NCI-H1048 (cell line): ENCODE measurements around the gene PAPPA.

Experiments
- DNase-seq: peaks from one replicate; lab custom pipeline; 2025; lab: John Stamatoyannopoulos, UW

Gene PAPPA

DNA sequence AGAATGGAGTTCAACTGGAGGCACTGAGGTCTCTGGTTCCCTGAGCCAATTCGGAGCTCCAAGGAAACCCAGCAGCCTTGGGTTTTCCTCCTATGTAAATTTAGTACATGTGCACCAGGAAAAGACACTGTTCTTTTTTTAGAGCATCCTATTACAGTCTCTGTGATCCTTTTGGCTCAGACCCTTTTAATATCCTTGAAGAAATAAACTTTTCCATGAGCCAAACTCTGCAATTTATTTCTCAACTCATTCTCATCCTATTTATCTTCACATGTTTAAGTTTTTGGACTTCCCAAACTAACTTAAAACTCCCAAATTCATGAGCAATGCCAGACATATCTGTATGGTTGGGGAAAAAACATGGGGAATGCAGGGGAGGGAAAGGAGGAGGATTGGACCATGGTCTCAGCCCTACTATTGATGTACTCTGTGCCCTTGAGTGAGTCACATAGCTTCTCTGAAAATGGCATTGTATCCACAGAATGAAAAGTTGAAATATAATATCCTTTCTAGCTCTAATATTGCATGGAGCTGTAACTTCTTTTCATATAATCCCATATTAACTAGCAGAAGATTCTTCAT lies 76.6 kb downstream of the PAPPA start:
- DNase-seq: no peak

DNA sequence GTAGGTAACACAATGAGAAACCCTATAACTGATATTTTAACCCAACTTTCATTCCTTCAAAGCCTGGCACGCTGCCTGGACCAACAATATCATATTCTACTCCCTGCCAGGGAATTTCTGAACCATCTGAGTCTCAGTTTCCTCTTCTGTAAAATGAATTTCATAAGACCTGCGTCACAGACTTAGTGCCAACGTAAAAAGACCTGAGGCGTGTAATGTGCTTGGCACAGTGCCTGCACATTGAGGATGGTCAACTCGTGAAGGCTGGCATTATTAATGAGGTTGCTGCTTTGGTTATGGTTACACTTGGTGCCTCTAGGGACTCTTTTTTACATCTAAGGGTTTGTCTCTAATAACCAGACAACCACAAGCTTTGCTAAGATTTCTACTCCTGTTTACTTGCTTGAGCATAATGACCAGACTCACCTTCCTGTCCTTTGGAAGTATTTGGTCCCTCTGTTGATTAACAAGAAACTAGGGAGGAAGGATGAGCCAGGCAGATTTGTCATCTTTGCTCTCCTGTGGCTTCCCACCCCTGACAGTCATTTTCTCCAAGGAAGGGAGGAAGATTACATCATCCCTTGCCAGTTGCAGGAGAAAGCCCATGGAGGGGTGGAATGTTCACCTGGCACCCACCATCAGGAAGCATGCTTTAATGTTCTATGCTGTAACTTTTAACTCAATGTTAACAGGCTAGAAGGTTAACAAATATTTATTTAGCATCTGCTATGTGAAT lies 79.0 kb downstream of the PAPPA start:
- no peak for DNase-seq

DNA sequence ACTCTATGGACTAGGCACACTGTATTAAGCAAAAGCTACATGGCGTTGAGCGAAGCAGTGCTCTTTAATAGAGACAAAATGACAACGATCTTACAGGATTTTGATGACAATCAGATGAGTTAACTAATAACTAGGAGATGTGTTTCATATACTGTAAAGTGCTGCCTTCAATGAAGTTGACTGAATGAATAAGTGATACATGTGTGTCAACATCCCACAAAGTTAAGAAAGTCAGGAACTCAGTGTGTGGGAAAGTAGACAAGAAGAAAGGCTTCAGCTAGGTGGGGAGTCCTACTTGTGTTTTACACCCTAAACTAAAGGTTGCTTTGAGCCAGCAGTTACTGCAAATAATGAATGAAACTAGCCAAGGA lies 79.6 kb downstream of the PAPPA start:
- no peak for DNase-seq

GRCh38 chr9:116234081-116234480 lies 80.5 kb downstream of the PAPPA start:
- DNase-seq: no peak

DNA sequence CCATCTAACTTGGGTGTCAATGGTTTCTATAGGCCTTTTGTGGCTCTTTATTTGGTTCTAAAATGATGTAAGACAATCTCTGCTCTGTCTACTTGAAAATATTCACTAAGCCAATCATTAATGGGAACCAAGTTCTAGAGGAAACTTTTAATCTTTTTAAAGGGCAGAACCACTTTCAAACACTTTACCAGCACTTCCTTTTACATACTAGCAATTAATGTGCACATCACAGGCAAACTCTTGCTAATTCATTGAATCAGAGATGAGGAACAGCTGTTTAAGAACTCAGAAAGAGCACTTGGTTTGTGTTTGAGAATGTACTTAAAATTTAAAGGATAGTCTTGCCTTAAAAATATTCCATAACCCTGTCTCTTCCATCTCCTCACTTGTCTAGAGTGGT lies 83.4 kb downstream of the PAPPA start:
- no peak for DNase-seq

GRCh38 chr9:116237456-116237855 lies 83.9 kb downstream of the PAPPA start:
- DNase-seq: no peak

DNA sequence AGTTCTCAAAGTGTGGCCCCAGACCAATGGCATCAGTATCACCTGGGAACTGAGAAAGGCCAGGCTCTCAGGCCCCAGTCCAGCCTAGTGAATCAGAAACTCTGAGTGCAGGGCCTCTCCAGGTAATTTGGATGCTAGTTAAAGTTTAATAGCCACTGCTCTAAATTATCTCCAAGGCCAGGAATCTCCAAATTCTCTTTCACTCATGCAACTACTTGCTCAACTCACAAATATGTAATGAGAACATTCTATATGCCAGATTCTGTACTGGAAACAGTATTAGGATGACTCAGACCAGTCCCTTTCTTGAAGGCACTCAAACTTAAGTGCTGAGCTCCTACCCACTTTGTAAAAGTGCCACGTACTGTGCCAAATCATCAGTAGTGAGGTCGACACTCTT lies 84.6 kb downstream of the PAPPA start:
- no peak for DNase-seq

GRCh38 chr9:116238776-116239340 lies 85.3 kb downstream of the PAPPA start:
- DNase-seq: no peak

GRCh38 chr9:116243708-116244107 lies 90.1 kb downstream of the PAPPA start:
- no peak for DNase-seq

- DNase-seq: no peak
These were observed 93.7 kb downstream of the PAPPA start for GRCh38 chr9:116247284-116247683.

- DNase-seq: no peak
These were observed 94.3 kb downstream of the PAPPA start for GRCh38 chr9:116247791-116248374.

DNA sequence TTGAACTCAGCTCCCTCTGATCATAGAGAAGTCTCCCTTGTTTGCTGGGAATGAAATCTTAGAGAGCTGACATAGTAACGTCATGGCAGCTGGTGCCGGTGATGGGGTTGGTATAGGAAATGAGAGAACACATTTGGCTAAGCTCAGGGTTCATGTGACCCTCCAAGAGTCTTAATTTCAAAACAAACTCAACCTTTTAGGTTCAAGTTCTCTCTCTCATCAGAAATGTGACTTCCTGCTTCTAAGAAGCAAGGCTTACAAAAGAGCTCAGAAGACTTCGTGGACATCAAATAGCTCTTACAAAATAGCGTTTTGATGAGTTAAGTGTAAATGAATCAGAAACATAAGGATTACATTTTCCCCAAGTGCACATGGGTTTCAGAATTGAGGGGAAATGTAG lies 97.3 kb downstream of the PAPPA start:
- no peak for DNase-seq

GRCh38 chr9:116251366-116251765 lies 97.8 kb downstream of the PAPPA start:
- no peak for DNase-seq

DNA sequence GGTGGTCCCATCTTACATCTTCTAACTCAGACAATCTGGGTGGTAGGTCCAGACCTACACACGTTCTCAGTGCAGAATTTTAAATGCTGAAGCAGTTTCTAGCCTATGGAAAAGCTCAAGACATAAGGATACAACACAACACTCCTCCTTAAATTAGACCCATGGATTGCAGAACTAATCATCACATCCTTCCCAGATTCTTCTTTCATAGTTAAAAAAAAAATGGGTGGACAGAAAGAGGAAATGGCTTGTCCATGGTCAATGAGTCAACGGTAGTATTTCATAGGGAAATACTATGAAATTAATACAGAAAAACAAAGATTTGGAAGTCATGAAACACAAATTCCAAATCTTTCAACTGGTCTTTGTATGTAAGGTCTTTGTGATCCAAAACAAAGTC lies 106.9 kb downstream of the PAPPA start:
- DNase-seq: no peak

- DNase-seq: no peak
These were observed 108.9 kb downstream of the PAPPA start for GRCh38 chr9:116262448-116262847.

- no peak for DNase-seq
These were observed 110.8 kb downstream of the PAPPA start for GRCh38 chr9:116264361-116264760.

- no peak for DNase-seq
These were observed 113.4 kb downstream of the PAPPA start for GRCh38 chr9:116267021-116267420.

GRCh38 chr9:116269250-116269649 lies 115.7 kb downstream of the PAPPA start:
- no peak for DNase-seq

- DNase-seq: no peak
These were observed 117.0 kb downstream of the PAPPA start for GRCh38 chr9:116270546-116270945.

DNA sequence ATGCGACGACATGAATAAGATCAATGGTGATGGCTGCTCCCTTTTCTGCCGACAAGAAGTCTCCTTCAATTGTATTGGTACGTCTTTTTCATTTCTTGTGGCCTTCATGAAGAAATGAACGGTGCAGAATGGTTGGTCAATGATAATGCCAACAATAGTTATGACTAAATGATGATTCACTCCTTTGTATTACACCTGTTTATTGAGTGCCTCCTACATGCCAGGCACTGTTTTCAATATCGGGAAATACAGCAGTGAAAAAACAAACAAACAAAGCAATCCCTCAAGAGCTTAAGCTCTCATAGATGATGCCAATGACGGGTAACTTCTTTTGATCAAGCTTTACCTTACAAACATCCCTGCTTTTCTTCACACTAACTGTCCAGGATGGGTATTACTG lies 117.7 kb downstream of the PAPPA start:
- no peak for DNase-seq

DNA sequence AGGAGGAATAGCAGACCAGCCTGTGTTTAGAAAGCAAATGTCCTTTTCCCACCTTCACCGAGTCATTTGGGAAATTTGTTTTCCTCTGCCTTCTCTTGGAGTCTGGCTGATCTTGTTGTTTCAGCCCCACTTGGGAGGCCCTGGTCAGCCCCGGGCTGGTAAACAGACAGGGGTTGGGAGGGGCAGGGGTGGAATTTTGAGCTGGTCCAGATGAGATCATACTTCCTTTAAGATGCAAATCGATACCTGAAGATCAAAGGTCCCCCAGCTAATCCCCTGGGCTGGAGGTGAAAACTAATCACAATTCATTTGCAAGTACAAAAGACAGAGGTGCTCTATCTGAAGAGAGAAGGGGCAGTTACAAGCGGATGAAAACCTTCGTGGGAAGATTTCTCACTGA lies 118.4 kb downstream of the PAPPA start:
- no peak for DNase-seq

DNA sequence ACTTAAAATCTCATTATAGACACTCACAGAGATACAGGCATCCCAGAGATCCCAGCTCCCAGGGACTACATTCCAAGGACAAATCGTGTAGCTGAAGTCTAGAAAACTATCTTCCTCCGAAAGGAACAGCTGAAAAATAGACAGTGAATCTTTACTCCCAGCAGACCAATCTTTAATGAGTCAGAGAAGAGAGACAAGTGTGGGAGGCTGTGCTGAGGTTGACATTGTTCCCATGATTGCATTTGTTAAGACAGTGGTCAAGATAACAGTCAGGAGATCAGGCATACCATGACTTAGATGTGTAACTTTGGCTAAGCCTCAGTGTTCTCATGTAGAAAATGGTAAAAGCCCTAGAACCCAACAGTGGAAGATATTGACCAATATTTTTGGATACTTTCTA lies 120.7 kb downstream of the PAPPA start:
- DNase-seq: no peak

- no peak for DNase-seq
These were observed 122.0 kb downstream of the PAPPA start for GRCh38 chr9:116275418-116276195.
